K562 (cell line): ENCODE measurements around the gene SLC4A2. TPM values are rescaled to one million over a fixed set of nuclear protein-coding genes. Genes with fewer than 3 reads are reported as not detected.

ENCODE experiments used
- CBFA2T3 ChIP-seq: fragments of 450-650 bp; IDR thresholded peaks from 2 replicates; pipeline ENCODE4 v1.6.1; 2017
- CBX1 ChIP-seq: sonication (generic); IDR thresholded peaks from 2 replicates; pipeline ENCODE4 v1.6.1; 2016; ENCODE audit warnings: antibody characterized with exemption, low read depth, mild to moderate bottlenecking
- ELF1 ChIP-seq: fragments of 200-800 bp; sonication (Bioruptor generic); IDR thresholded peaks from 2 replicates; pipeline ENCODE4 v1.6.1; 2016; ENCODE audit warnings: missing genetic modification characterization, missing compliant biosample characterization
- ERF ChIP-seq: fragments of 450-650 bp; formaldehyde crosslinking; IDR thresholded peaks from 2 replicates; pipeline ENCODE4 v1.4.0; 2020; ENCODE audit warnings: mild to moderate bottlenecking, mixed read lengths
- HCFC1 ChIP-seq: IDR thresholded peaks from 2 replicates; pipeline ENCODE4 v1.6.1; 2012; ENCODE audit warnings: low read depth, low read length, improper control_type of control experiment
- HMG20A ChIP-seq: fragments of 450-650 bp; formaldehyde crosslinking; conservative IDR thresholded peaks from 2 replicates; pipeline ENCODE4 v1.4.0; 2020; ENCODE audit warnings: mild to moderate bottlenecking, mixed read lengths
- LEF1 ChIP-seq: fragments of 450-650 bp; IDR thresholded peaks from 2 replicates; pipeline ENCODE4 v1.6.1; 2016; ENCODE audit warnings: mild to moderate bottlenecking
- MCM2 ChIP-seq: fragments of 450-650 bp; IDR thresholded peaks from 2 replicates; pipeline ENCODE4 v1.6.1; 2017; ENCODE audit warnings: low read depth, mild to moderate bottlenecking
- MEIS2 ChIP-seq: fragments of 450-650 bp; IDR thresholded peaks from 2 replicates; pipeline ENCODE4 v1.6.1; 2014; ENCODE audit warnings: mild to moderate bottlenecking; ENCODE audit not compliant: partially characterized antibody
- NR0B1 ChIP-seq: fragments of 450-650 bp; IDR thresholded peaks from one replicate; pipeline ENCODE4 v1.6.1; 2018; ENCODE audit warnings: mild to moderate bottlenecking, moderate library complexity; ENCODE audit not compliant: partially characterized antibody
- PHF8 ChIP-seq: fragments of 200-600 bp; sonication (generic); IDR thresholded peaks from 2 replicates; pipeline ENCODE4 v1.6.1; 2012; ENCODE audit warnings: mixed run types, mild to moderate bottlenecking, inconsistent platforms, low read length, moderate library complexity, borderline replicate concordance
- PHTF2 ChIP-seq: fragments of 250-450 bp; sonication (Bioruptor Pico); IDR thresholded peaks from 2 replicates; pipeline ENCODE4 v1.5.0; 2021; ENCODE audit warnings: mild to moderate bottlenecking
- POU5F1 ChIP-seq: fragments of 150-350 bp; IDR thresholded peaks from 2 replicates; pipeline ENCODE4 v1.6.1; 2014; ENCODE audit warnings: borderline replicate concordance, low read length, low read depth, mild to moderate bottlenecking; ENCODE audit not compliant: partially characterized antibody
- RBBP5 ChIP-seq: fragments of 200-600 bp; sonication (generic); IDR thresholded peaks from 2 replicates; pipeline ENCODE4 v1.6.1; 2012; ENCODE audit warnings: borderline replicate concordance, mild to moderate bottlenecking, low read length, control low read depth, inconsistent platforms; ENCODE audit not compliant: insufficient read depth, poor library complexity, severe bottlenecking
- SLC30A9 ChIP-seq: fragments of 250-450 bp; sonication (Bioruptor Pico); IDR thresholded peaks from 2 replicates; pipeline ENCODE4 v1.8.0; 2022; ENCODE audit warnings: mild to moderate bottlenecking, moderate library complexity
- SMARCE1 ChIP-seq: fragments of 450-650 bp; IDR thresholded peaks from 2 replicates; pipeline ENCODE4 v1.7.1; 2016; ENCODE audit warnings: mild to moderate bottlenecking
- SMC3 ChIP-seq: conservative IDR thresholded peaks from 2 replicates; pipeline ENCODE4 v1.6.1; 2011; ENCODE audit warnings: low read depth, low read length, improper control_type of control experiment; ENCODE audit not compliant: insufficient read depth
- THAP12 ChIP-seq: fragments of 250-450 bp; sonication (Bioruptor Pico); IDR thresholded peaks from 2 replicates; pipeline ENCODE4 v1.9.0; 2021; ENCODE audit warnings: mild to moderate bottlenecking, inconsistent platforms
- THRB ChIP-seq: fragments of 450-650 bp; formaldehyde crosslinking; conservative IDR thresholded peaks from 2 replicates; pipeline ENCODE4 v1.4.0; 2022; ENCODE audit warnings: mild to moderate bottlenecking, missing genetic modification characterization
- YBX1 ChIP-seq: fragments of 450-650 bp; IDR thresholded peaks from 2 replicates; pipeline ENCODE4 v1.7.1; 2016; ENCODE audit warnings: mild to moderate bottlenecking
- ZNF253 ChIP-seq: fragments of 250-450 bp; sonication (Bioruptor Pico); conservative IDR thresholded peaks from 2 replicates; pipeline ENCODE4 v1.6.1; 2021; ENCODE audit warnings: mild to moderate bottlenecking
- ZNF398 ChIP-seq: fragments of 250-450 bp; sonication (Bioruptor Pico); IDR thresholded peaks from 2 replicates; pipeline ENCODE4 v1.8.0; 2021; ENCODE audit warnings: moderate library complexity, mild to moderate bottlenecking, inconsistent platforms
- polyA plus RNA-seq, 8 experiments: library from polyadenylated mRNA; depleted of rRNA in 4 of 8; stranded (reverse) in 5 of 8; unstranded in 3 of 8; fragments of >200 nt; fragmentation: Nextera tagmentation in 2 of 8; fragmentation: Illumina TruSeq in 1 of 8; extraction: Ambion mirVana in 2 of 8; extraction: Trizol in 1 of 8; gene quantifications; 2 replicates each; pipeline versions ENCODE4 v1.2.1 to v1.2.3, GENCODE V29; 2011 to 2014; ENCODE audit warnings: inconsistent platforms in 1 of 8, missing spikeins in 1 of 8
- total RNA-seq, 7 experiments: library from RNA; depleted of rRNA in 6 of 7; stranded (reverse); fragments of >200 nt in 6 of 7; fragmentation: Illumina TruSeq in 2 of 7; extraction: Trizol in 2 of 7; gene quantifications; 2 replicates each; pipeline versions ENCODE4 v1.2.1 to v1.2.3, GENCODE V29; 2011 to 2021; ENCODE audit warnings: low replicate concordance in 1 of 7

Gene SLC4A2
- total and polyA plus RNA-seq, 9 of the 15 experiments (the other 6 are each of a cell fraction or from before 2014, with no cell fraction given) = 11.4 to 375 (median 130) TPM

- peak; percentile 68; the same call in 1 of the 2 replicates for TF ChIP-seq THAP12 (CRISPR knock-in tag)
- TF ChIP-seq SLC30A9 (CRISPR knock-in tag) = no peak
- no peak for TF ChIP-seq HMG20A
- no peak for TF ChIP-seq YBX1
- TF ChIP-seq PHF8 = peak; percentile 46; the same call in 1 of the 2 replicates
- no peak for TF ChIP-seq HCFC1
- TF ChIP-seq MEIS2 = no peak
- no peak for TF ChIP-seq MCM2
- TF ChIP-seq THRB (CRISPR knock-in tag) = no peak
- TF ChIP-seq CBFA2T3 = no peak; the same call in 1 of the 2 replicates
- peak; percentile 30; the same call in 1 of the 2 replicates for TF ChIP-seq LEF1
- no peak for TF ChIP-seq POU5F1
- TF ChIP-seq RBBP5 = peak; percentile 65
- no peak for TF ChIP-seq ELF1 (tag)
- TF ChIP-seq PHTF2 (CRISPR knock-in tag) = no peak
- no peak for TF ChIP-seq CBX1
- TF ChIP-seq SMC3 = 0 out of 2 replicates have a peak, but pooled peaks have one; percentile 1
- no peak for TF ChIP-seq NR0B1
- TF ChIP-seq ZNF398 (CRISPR knock-in tag) = no peak
- TF ChIP-seq ZNF253 (CRISPR knock-in tag) = no peak; the same call in 1 of the 2 replicates
- TF ChIP-seq ERF = no peak; the same call in 1 of the 2 replicates
- TF ChIP-seq SMARCE1 = no peak
- TF ChIP-seq, all 486 proteins: peak for 136
Measured at GRCh38 chr7:151010307-151011096, 48.9 kb upstream of the SLC4A2 start (continued).
